BE2C (cell line): ENCODE measurements around the gene COL5A1.

Experiments used
- DNase-seq: peaks from one replicate; pipeline ENCODE4 v3.0.0-alpha.2; 2020
- H3K27me3 ChIP-seq: fragments of 250-450 bp; sonication (Bioruptor Pico); 2 replicates; pipeline ENCODE4 v1.5.1; 2020; ENCODE audit warnings: mild to moderate bottlenecking
- H3K36me3 ChIP-seq: fragments of 250-450 bp; sonication (Bioruptor Pico); 2 replicates; pipeline ENCODE4 v1.5.1; 2020; ENCODE audit warnings: mild to moderate bottlenecking
- H3K4me1 ChIP-seq: fragments of 250-450 bp; sonication (Bioruptor Pico); 2 replicates; pipeline ENCODE4 v1.5.1; 2020
- H3K4me3 ChIP-seq: 2 replicates; pipeline ENCODE4 v1.5.1; 2011; ENCODE audit warnings: low read depth, low read length
- H3K9me3 ChIP-seq: fragments of 250-450 bp; sonication (Bioruptor Pico); 2 replicates; pipeline ENCODE4 v1.5.1; 2020
- TF ChIP-seq, protein P1 (sequence below): IDR thresholded peaks from 2 replicates; pipeline ENCODE4 v1.5.1; 2012; ENCODE audit warnings: mild to moderate bottlenecking, low read depth, low read length

COL5A1 gene

GRCh38 chr9:134647359-134648080 is 5.9 kb downstream of the COL5A1 start:
- TF ChIP-seq, protein P1, sequence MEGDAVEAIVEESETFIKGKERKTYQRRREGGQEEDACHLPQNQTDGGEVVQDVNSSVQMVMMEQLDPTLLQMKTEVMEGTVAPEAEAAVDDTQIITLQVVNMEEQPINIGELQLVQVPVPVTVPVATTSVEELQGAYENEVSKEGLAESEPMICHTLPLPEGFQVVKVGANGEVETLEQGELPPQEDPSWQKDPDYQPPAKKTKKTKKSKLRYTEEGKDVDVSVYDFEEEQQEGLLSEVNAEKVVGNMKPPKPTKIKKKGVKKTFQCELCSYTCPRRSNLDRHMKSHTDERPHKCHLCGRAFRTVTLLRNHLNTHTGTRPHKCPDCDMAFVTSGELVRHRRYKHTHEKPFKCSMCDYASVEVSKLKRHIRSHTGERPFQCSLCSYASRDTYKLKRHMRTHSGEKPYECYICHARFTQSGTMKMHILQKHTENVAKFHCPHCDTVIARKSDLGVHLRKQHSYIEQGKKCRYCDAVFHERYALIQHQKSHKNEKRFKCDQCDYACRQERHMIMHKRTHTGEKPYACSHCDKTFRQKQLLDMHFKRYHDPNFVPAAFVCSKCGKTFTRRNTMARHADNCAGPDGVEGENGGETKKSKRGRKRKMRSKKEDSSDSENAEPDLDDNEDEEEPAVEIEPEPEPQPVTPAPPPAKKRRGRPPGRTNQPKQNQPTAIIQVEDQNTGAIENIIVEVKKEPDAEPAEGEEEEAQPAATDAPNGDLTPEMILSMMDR: no peak
- H3K4me3 ChIP-seq: no peak overlapping the region

GRCh38 chr9:134648701-134649530 is 7.3 kb downstream of the COL5A1 start:
- DNase-seq: no peak
- TF ChIP-seq, protein P1: no peak
- no peak overlapping the region for H3K4me3 ChIP-seq
- no peaks in the 10 kb centered on the region for H3K36me3 ChIP-seq
- H3K4me1 ChIP-seq: peaks cover 16% of the 10 kb centered on the region
- no peaks in the 10 kb centered on the region for H3K9me3 ChIP-seq
- no peaks in the 10 kb centered on the region for H3K27me3 ChIP-seq

More at GRCh38 chr9:134647359-134648080, 5.9 kb downstream of the COL5A1 start:
- H3K36me3 ChIP-seq: no peaks in the 10 kb centered on the region
- H3K9me3 ChIP-seq: no peaks in the 10 kb centered on the region
- H3K27me3 ChIP-seq: no peaks in the 10 kb centered on the region
- peaks cover 26% of the 10 kb centered on the region for H3K4me1 ChIP-seq
- DNase-seq: no peak

- no peak overlapping the region for H3K4me3 ChIP-seq
- no peaks in the 10 kb centered on the region for H3K36me3 ChIP-seq
- peaks cover 4% of the 10 kb centered on the region for H3K4me1 ChIP-seq
- H3K27me3 ChIP-seq: no peaks in the 10 kb centered on the region
- TF ChIP-seq, protein P1: no peak
- no peak for DNase-seq
- H3K9me3 ChIP-seq: no peaks in the 10 kb centered on the region
Measured at GRCh38 chr9:134650431-134651190, 9.0 kb downstream of the COL5A1 start.

GRCh38 chr9:134651226-134651905 is 9.8 kb downstream of the COL5A1 start:
- Histone ChIP-seq H3K9me3 (no peaks in the 10 kb centered on the region), H3K4me1 (no peaks in the 10 kb centered on the region), H3K4me3 (no peak overlapping the region), H3K36me3 (no peaks in the 10 kb centered on the region), H3K27me3 (no peaks in the 10 kb centered on the region)
- TF ChIP-seq, protein P1: no peak
- no peak for DNase-seq

- TF ChIP-seq, protein P1: no peak
Measured at GRCh38 chr9:134652291-134653225, 11.0 kb downstream of the COL5A1 start.

More at GRCh38 chr9:134652291-134653225, 11.0 kb downstream of the COL5A1 start:
- Histone ChIP-seq H3K4me1 (no peaks in the 10 kb centered on the region), H3K4me3 (no peak overlapping the region), H3K9me3 (no peaks in the 10 kb centered on the region), H3K27me3 (no peaks in the 10 kb centered on the region), H3K36me3 (no peaks in the 10 kb centered on the region)
- DNase-seq: no peak
